NCI-H1048 (cell line): ENCODE data around the gene MT1X.
A peak's percentile ranks its signal among the peaks of the same experiment; 100 is the strongest.

Experiments used
- DNase-seq: peaks from one replicate; lab custom pipeline; 2025; lab: John Stamatoyannopoulos, UW

The MT1X gene

GRCh38 chr16:56681939-56682702, at the start of gene MT1X:
TSS of gene MT1X (plus strand) at chr16:56682470. CDS start at chr16:56682541, 71 bp downstream.
- DNase-seq: peak; percentile 70

- DNase-seq: no peak
Measured at GRCh38 chr16:56632848-56633365, 49.4 kb upstream of the MT1X start.

- DNase-seq: no peak
Measured at GRCh38 chr16:56633535-56633934, 48.7 kb upstream of the MT1X start.

DNA sequence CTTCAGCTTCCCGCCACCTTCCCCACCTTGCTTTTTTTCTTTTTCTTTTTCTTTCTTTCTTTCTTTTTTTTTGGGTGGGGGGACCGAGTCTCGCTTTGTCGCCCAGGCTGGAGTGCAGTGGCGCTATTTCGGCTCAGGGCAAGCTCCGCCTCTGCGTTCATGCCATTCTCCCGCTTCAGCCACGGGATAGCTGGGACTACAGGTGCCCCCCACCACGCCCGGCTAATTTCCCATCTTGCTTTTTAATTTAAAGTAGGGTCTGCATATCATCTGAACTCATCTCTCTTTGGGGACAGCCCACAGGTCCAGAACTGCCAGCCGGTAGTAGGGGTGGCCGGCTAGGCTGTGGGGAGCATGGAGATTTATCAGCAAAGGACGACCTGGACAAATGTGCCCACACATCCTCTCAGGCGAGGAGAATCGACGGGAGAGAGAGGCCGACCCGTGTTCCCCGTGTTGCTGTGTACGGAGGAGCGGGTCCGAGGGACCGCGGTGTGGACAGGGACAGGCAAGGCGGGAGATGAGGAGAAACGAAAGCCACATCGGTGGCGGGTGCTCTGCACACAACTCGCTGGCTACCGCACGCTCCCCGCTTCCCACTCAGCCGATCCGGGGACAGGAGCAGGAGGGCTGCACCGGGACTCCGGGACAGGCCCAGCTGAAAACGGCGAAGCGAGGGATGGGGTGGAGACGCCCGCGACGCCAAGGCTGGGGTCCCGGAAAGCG, 47.4 kb upstream of the MT1X start:
- DNase-seq: no peak

- no peak for DNase-seq
Measured at GRCh38 chr16:56635441-56635967, 46.8 kb upstream of the MT1X start.

GRCh38 chr16:56636616-56637413, 45.5 kb upstream of the MT1X start:
- no peak for DNase-seq

DNA sequence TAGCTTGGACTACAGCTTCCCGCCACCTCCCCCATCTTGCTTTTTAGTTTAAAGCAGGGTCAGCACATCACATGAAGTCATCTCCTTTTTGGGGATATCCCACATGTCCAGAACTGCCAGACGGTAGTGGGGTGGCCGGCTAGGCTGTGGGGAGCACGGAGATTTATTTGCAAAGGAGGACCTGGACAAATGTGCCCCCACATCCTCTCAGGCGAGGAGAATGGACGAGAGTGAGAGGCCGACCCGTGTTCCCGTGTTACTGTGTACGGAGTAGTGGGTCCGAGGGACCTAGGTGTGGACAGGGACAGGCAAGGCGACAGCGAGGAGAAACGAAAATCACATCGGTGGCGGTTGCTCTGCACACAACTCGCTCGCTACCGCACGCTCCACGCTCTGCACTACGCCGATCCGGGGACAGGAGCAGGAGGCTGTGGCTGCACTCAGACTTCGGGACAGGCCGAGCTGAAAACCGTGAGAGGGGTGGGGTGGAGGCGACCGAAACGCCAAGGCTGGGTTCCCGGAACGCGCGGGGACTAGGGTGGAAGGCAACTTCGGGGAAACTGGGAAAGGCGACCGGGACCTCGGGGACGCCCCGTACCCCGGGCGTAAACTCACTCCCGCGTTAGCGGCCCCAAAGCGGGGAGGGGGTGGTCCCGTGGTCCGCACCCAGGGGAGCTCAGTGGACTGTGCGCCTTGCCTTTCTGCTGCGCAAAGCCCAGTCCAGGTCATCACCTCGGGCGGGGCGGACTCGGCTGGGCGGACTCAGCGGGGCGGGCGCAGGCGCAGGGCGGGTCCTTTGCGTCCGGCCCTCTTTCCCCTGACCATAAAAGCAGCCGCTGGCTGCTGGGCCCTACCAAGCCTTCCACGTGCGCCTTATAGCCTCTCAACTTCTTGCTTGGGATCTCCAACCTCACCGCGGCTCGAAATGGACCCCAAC, 44.2 kb upstream of the MT1X start, which contains the start of gene MT1A:
Gene MT1A (plus strand): TSS at position 853 of the 937 bp plus-strand sequence. CDS start 73 bp downstream, at position 926.
- DNase-seq: no peak

DNA sequence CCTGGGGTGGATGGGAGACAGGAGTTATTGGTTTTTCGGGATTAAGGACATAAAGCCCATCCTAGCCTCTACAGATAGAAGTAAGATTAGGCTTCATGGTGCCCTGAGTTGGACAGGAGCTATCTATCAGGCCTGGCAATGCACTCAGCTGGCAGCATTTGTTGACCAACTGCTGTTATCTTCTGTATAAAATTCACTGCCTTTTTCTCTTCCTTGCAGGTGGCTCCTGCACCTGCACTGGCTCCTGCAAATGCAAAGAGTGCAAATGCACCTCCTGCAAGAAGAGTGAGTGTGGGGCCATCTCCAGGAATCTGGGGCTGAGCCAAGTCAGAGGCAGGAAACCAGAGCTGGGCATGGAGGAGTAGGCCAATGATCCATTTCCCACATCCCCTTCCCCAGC, 43.2 kb upstream of the MT1X start:
- no peak for DNase-seq

DNA sequence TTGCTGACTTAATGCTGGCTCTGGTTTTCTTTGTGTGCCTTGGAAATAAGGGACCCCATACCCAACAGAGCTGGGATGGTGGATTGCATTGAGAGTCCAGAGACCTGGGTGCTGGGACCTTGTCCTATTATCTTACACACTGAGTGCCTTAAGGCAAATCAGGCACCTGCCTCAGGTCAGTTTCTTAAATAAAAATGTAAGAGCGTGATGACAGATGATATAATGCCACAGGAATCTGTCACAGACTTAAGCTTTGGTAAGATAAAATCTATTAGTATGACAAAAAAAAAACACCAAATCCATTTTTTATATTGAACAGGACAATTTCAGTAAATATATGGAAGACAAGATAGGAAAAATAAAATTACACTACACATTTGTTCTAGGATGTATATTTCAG, 42.2 kb upstream of the MT1X start:
- no peak for DNase-seq

- DNase-seq: no peak
Measured at GRCh38 chr16:56641166-56641565, 41.1 kb upstream of the MT1X start.

DNA sequence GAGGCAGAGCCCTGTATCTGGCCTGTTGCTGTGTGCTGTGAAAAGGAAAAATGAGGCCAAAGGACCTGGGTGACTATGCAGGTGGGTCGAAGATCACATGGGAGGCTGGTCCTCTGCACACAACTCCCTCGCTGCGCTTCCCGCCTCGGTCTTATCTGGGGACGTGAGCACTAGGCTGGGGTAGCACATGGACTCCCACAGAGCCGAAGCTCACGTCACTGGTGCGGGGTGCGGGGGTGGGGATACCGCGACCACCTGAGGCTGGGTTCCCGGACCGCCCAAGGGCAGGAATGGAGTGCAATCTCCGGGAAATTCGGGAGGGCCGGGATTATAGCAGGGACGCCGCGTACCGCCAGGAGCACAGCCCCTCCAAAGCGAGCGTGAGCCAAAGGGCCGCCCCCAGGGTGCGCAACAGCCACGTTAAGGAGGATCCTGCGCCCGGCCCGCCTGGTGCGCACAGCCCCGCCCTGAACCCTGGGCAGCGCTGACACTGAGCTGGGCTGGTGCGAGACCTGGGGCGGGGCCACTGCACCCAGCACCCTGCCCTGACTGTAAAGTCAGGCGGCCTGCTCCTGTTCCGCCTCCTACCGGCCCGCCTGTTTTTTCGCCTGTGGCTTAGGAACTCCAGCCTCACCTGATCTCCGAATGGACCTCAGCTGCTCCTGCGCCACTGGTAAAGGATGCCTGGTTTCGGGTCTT, 39.0 kb upstream of the MT1X start:
- DNase-seq: no peak

- DNase-seq: no peak
Measured at GRCh38 chr16:56643833-56644232, 38.4 kb upstream of the MT1X start.

GRCh38 chr16:56645311-56645710, 37.0 kb upstream of the MT1X start:
- no peak for DNase-seq

DNA sequence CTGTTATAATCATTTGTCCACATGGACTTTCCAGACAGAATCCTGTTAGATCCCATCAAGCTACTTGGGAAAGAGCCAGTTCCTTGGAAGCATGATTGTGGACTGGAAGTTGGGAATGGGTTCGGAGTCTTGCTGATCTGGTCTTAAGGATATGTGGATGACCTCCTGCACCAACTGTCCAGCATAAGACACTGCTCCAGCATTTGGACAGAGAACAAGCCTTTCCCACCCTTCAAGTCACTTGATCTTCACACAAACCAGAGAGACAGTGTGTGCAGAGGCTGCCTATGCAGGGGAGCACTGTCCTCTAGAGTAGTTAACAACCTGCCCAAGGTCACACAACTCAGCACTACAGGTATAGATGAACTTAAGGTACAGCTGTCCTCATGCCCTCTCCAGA, 36.4 kb upstream of the MT1X start:
- DNase-seq: no peak

DNA sequence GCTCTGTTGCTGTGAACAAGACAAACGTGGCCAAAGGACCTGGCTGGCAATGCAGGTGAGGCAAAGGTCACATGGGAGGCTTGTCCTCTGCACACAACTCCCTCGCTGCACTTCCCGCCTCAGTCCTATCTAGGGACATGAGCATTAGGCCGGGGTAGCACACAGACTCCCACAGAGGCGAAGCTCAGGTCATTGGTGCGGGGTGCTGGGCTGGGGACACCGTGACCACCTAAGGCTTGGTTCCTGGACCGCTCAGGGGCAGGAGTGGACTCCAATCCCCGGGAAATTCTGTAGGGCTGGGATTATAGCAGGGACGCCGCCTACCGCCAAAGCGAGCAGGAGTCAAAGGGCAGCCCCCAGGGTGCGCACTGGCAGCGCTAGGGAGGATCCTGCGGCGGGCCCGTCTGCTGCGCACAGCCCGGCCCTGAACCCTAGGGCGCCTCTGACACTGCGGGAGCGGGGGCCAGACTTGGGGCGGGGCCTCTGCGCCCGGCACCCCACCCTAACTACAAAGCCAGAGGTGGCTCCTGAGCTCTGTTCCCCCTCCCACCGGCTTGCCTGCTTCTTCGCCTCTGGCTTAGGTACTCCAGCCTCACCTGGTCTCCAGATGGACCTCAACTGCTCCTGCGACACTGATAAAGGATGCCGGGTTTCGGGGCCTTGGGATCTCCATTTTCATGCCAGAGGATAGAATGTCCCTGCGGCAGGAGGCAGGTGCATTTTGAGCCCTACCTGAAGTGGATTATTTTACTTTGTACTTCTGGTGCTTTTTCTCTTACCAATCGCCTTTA, 34.4 kb upstream of the MT1X start:
- no peak for DNase-seq

DNA sequence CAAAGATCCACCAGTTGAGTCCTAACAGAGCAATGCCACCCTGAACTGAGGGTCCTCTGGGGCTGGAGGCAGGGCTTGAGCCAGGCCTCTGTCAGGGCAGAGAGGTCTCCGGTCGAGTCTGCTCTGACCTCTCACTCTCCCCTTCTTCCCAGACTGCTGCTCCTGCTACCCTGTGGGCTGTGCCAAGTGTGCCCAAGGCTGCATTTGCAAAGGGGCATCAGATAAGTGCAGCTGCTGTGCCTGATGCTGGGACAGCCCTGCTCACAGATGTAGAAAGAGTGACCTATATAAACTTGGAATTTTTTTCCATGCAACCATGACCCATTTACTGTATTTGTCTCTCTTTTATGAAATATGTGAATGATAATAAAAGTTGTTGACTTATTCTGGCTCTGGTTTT, 33.0 kb upstream of the MT1X start:
- DNase-seq: no peak

DNA sequence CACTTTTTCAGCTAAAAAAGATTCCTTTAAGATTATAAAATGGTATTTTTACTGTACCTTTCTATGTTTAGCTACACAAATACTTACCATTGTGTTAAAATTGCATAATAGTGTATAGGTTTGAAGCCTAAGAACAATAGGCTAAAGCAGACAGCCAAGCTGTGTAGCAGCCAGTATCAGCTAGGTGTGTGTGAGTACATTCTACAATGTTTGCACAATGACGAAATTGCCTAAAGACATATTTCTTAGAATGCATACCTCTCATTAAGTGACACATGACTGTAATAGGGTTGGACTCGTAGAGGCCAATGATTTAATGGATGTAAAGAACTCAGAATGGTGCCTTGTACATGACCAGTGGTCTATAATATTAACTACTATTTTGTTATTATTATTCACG, 32.5 kb upstream of the MT1X start:
- DNase-seq: no peak

GRCh38 chr16:56651586-56651985, 30.7 kb upstream of the MT1X start, which contains the start of gene MT1B:
TSS of gene MT1B (plus strand) at chr16:56651886. CDS start at chr16:56651954, 68 bp downstream.
- no peak for DNase-seq

DNA sequence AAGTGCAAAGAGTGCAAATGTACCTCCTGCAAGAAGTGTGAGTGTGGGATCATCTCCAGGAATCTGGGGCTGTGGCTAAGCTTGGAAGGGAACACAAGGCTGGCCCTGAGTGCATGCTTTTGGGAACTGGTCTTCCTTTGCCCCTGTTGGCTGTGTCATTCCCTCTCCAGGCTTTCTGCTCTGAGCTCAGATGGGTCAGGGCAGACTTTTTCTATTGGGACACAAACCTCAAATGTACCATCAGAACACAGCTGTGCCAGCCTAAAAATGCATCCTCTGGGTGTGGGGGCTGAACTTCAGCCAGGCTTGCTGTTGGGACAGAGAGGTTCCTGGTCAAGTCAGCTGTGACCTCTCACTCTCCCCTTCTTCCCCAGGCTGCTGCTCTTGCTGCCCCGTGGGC, 29.7 kb upstream of the MT1X start:
- no peak for DNase-seq
